Stimulated activated CD8-positive, alpha-beta memory T cell treated with anti-CD3 and anti-CD28 coated beads, Interleukin-7, amount 100 ng/mL, for 1 hour (primary cell): Measurements from ENCODE around the gene MDH1.
"Not testable (repeated sequence)": the region's sequence is repeated elsewhere in the genome, so short reads cannot be mapped to it uniquely, and the experiment has no call there.

ENCODE experiments used
- DNase-seq, 2 donors: peaks; one replicate each; pipeline ENCODE4 v3.0.0-alpha.2; 2020; ENCODE audit warnings: low read depth in 2 of 2

Gene MDH1

GRCh38 chr2:63588385-63589147 lies at the start of gene MDH1, which contains the start of gene WDPCP:
TSS of gene MDH1 (plus strand) at chr2:63588963. CDS start at chr2:63589044, 81 bp downstream.
TSS of gene WDPCP (minus strand) at chr2:63588477. CDS start at chr2:63588271, 206 bp downstream.
- DNase-seq, result peak; percentile 78 to 80

- DNase-seq, result no peak
These were observed 49.2 kb upstream of the MDH1 start for GRCh38 chr2:63539416-63540162.

GRCh38 chr2:63544017-63544627 lies 44.6 kb upstream of the MDH1 start:
- DNase-seq, result no peak

- DNase-seq, result no peak
These were observed 43.7 kb upstream of the MDH1 start for GRCh38 chr2:63545023-63545422.

- DNase-seq, result no peak
These were observed 35.7 kb upstream of the MDH1 start for GRCh38 chr2:63553049-63553448.

GRCh38 chr2:63555299-63555698 lies 33.5 kb upstream of the MDH1 start:
- no peak for DNase-seq

- no peak for DNase-seq
These were observed 32.8 kb upstream of the MDH1 start for GRCh38 chr2:63555931-63556330.

- not testable (repeated sequence) for DNase-seq
These were observed 30.9 kb upstream of the MDH1 start for GRCh38 chr2:63557819-63558218.

- not testable (repeated sequence) for DNase-seq
These were observed 29.8 kb upstream of the MDH1 start for GRCh38 chr2:63558922-63559321.

GRCh38 chr2:63562751-63563150 lies 26.0 kb upstream of the MDH1 start:
- no peak for DNase-seq

- no peak for DNase-seq
These were observed 19.0 kb upstream of the MDH1 start for GRCh38 chr2:63569740-63570139.

- no peak for DNase-seq
These were observed 17.5 kb upstream of the MDH1 start for GRCh38 chr2:63571291-63571690.

- DNase-seq, result no peak
These were observed 16.8 kb upstream of the MDH1 start for GRCh38 chr2:63572001-63572400.

- not testable (repeated sequence) for DNase-seq
These were observed 15.7 kb upstream of the MDH1 start for GRCh38 chr2:63573026-63573425.

GRCh38 chr2:63573726-63574345 lies 14.9 kb upstream of the MDH1 start:
- not testable (repeated sequence) for DNase-seq

- DNase-seq, result no peak
These were observed 12.2 kb upstream of the MDH1 start for GRCh38 chr2:63576546-63576945.

- DNase-seq, result no peak
These were observed 10.0 kb upstream of the MDH1 start for GRCh38 chr2:63578767-63579166.

GRCh38 chr2:63580651-63581297 lies 8.0 kb upstream of the MDH1 start:
- no peak for DNase-seq

GRCh38 chr2:63581298-63581961 lies 7.3 kb upstream of the MDH1 start:
- no peak for DNase-seq

GRCh38 chr2:63582873-63583272 lies 5.9 kb upstream of the MDH1 start:
- no peak for DNase-seq

- DNase-seq, result no peak
These were observed 864 bp upstream of the MDH1 start for GRCh38 chr2:63587814-63588384.
